ENCODE measurements around the gene TRIP11.

DNA sequence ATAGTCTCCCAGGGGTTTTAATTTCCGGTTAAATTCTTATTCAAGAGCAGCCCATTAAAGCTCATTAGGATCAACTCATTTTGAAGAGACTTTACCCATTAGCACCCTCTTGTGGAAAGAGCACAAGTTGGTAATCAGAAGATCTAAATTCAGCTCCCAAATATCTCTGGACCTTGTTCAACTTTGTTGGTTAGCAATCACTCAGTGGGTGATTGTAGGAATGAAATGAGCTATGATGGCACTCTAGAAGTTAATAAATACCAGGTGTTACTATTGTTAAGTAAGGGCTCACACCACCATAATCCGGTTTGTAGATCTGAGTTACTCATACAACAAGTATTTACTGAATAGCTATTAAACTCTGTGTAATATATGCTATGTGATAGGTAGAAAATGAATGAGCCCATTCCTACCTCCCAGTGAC is 42.9 kb downstream of the TRIP11 start:
- TF ChIP-seq, protein P1, sequence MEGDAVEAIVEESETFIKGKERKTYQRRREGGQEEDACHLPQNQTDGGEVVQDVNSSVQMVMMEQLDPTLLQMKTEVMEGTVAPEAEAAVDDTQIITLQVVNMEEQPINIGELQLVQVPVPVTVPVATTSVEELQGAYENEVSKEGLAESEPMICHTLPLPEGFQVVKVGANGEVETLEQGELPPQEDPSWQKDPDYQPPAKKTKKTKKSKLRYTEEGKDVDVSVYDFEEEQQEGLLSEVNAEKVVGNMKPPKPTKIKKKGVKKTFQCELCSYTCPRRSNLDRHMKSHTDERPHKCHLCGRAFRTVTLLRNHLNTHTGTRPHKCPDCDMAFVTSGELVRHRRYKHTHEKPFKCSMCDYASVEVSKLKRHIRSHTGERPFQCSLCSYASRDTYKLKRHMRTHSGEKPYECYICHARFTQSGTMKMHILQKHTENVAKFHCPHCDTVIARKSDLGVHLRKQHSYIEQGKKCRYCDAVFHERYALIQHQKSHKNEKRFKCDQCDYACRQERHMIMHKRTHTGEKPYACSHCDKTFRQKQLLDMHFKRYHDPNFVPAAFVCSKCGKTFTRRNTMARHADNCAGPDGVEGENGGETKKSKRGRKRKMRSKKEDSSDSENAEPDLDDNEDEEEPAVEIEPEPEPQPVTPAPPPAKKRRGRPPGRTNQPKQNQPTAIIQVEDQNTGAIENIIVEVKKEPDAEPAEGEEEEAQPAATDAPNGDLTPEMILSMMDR (IDR thresholded peaks at IDR 0.05; ENCODE audit: insufficient read depth, low read depth, low read length): peak; percentile 65
- TF ChIP-seq EZH2 (IDR thresholded peaks at IDR 0.05; ENCODE audit: insufficient read depth, low read length): no peak

Data from astrocyte (in vitro differentiated cells and primary cell).